BJ (cell line): ENCODE data around the gene OR6Q1. TPM values are rescaled to one million over a fixed set of nuclear protein-coding genes. Genes with fewer than 3 reads are reported as not detected.

ENCODE experiments used
- CTCF ChIA-PET: fragments of 350-600 bp; formaldehyde crosslinking; extraction: SDS; loops from one replicate; lab custom pipeline; 2021; ENCODE audit warnings: antibody characterized with exemption, inconsistent platforms; lab: Yijun Ruan, JAX
- POLR2A ChIA-PET: fragments of 300-600 bp; sonication (Branson Sonifier 250); formaldehyde crosslinking; extraction: SDS; loops from one replicate; lab custom pipeline; 2021; ENCODE audit warnings: antibody characterized with exemption; lab: Charles Lee
- DNase-seq: peaks from one replicate; pipeline ENCODE4 v3.0.0-alpha.2; 2011; ENCODE audit warnings: low read depth
- H3K27me3 ChIP-seq: 2 replicates; pipeline ENCODE4 v1.6.0; 2011; ENCODE audit warnings: low read length; ENCODE audit not compliant: control insufficient read depth, insufficient read depth
- H3K36me3 ChIP-seq: 2 replicates; pipeline ENCODE4 v1.5.1; 2011; ENCODE audit warnings: low read length; ENCODE audit not compliant: control insufficient read depth, insufficient read depth
- H3K4me3 ChIP-seq: 2 replicates; pipeline ENCODE4 v1.5.1; 2011; ENCODE audit warnings: low read depth, mild to moderate bottlenecking, control low read depth, low read length
- CTCF ChIP-seq: IDR thresholded peaks from 2 replicates; pipeline ENCODE4 v1.5.1; 2011; ENCODE audit warnings: low read depth, mild to moderate bottlenecking, control low read depth, inconsistent platforms, low read length, moderate library complexity; ENCODE audit not compliant: insufficient read depth
- polyA plus RNA-seq: library from polyadenylated mRNA; depleted of rRNA; stranded (reverse); fragments of >200 nt; gene quantifications from 2 replicates; pipeline ENCODE4 v1.2.3, GENCODE V29; 2011

Gene OR6Q1
- polyA plus RNA-seq, 1 experiment = not detected

GRCh38 chr11:58060939-58061672 is 30.4 kb downstream of the OR6Q1 start:
- Histone ChIP-seq H3K36me3 (no peaks in the 10 kb centered on the region), H3K4me3 (no peak overlapping the region), H3K27me3 (no peaks in the 10 kb centered on the region)
- POLR2A ChIA-PET = interaction anchor here (0.6 kb wide), 1 partner anchor 297 kb away, joined by 3 read pairs; no protein-coding TSS in a partner anchor
- 0 out of 2 replicates have a peak, but pooled peaks have one; percentile 29 for TF ChIP-seq CTCF
- CTCF ChIA-PET = interaction anchor here (0.9 to 1.2 kb wide), 3 partner anchors 16 to 31 kb away, joined by 3 read pairs; no protein-coding TSS in a partner anchor
- DNase-seq = no peak

- ChIA-PET CTCF (interaction anchor here (0.6 to 0.9 kb wide), 3 partner anchors 16 to 80 kb away, joined by 3 read pairs; no protein-coding TSS in a partner anchor), POLR2A (interaction anchor here (0.6 kb wide), 1 partner anchor 298 kb away, joined by 3 read pairs; no protein-coding TSS in a partner anchor)
- no peak for TF ChIP-seq CTCF
- DNase-seq = peak; percentile 29
- no peaks in the 10 kb centered on the region for H3K36me3 ChIP-seq
- no peak overlapping the region for H3K4me3 ChIP-seq
- no peaks in the 10 kb centered on the region for H3K27me3 ChIP-seq
Observed at GRCh38 chr11:58061813-58062212, 31.1 kb downstream of the OR6Q1 start.

GRCh38 chr11:58067685-58068084 is 36.9 kb downstream of the OR6Q1 start:
- H3K27me3 ChIP-seq = no peaks in the 10 kb centered on the region
- DNase-seq = no peak
- no peaks in the 10 kb centered on the region for H3K36me3 ChIP-seq
- no peak overlapping the region for H3K4me3 ChIP-seq
- no peak for TF ChIP-seq CTCF
- CTCF ChIA-PET = no interaction called here
- POLR2A ChIA-PET = no interaction called here

- ChIA-PET CTCF (no interaction called here), POLR2A (no interaction called here)
Observed at GRCh38 chr11:58068655-58069054, 37.9 kb downstream of the OR6Q1 start.

GRCh38 chr11:58070585-58070984 is 39.8 kb downstream of the OR6Q1 start:
- ChIA-PET POLR2A (no interaction called here), CTCF (no interaction called here)
- no peak for TF ChIP-seq CTCF

More at GRCh38 chr11:58068655-58069054, 37.9 kb downstream of the OR6Q1 start:
- no peak for DNase-seq
- H3K4me3 ChIP-seq = no peak overlapping the region
- no peak for TF ChIP-seq CTCF
- H3K27me3 ChIP-seq = no peaks in the 10 kb centered on the region
- no peaks in the 10 kb centered on the region for H3K36me3 ChIP-seq

More at GRCh38 chr11:58070585-58070984, 39.8 kb downstream of the OR6Q1 start:
- Histone ChIP-seq H3K27me3 (no peaks in the 10 kb centered on the region), H3K36me3 (no peaks in the 10 kb centered on the region), H3K4me3 (no peak overlapping the region)
- no peak for DNase-seq
